Measurements from ENCODE around the gene TMEM108.

DNA sequence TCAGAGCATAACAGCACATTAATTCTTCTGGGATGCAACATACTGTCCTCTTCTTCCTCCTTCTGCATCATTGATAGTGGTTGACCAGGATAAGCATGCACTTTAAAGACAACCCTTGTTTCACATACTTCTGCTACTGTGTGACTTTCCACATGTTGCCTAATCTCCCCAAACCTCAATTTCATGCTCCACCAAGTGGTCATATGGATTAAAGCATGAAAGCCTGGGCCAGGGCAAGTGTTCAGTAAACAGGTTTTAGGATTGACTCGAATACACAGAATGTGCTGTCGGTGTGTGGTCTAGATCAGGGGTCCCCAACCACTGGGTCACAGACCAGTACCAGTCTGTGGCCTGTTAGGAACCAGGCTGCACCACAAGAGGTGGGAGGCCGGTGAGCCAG, 339.2 kb downstream of the TMEM108 start:
- TF ChIP-seq GATA3 (IDR thresholded peaks at IDR 0.05; ENCODE audit: low read depth, low read length) = no peak
- TF ChIP-seq GATA2 (IDR thresholded peaks at IDR 0.05; ENCODE audit: low read depth, low read length) = no peak

All from SH-SY5Y (cell line).